Measurements from ENCODE around the gene YBX3. TPM values are rescaled to one million over a fixed set of nuclear protein-coding genes. Genes with fewer than 3 reads are reported as not detected.

The YBX3 gene
- total and polyA plus RNA-seq, 7 experiments from 2014 or later, result 4.5 to 162 (median 6.4) TPM

DNA sequence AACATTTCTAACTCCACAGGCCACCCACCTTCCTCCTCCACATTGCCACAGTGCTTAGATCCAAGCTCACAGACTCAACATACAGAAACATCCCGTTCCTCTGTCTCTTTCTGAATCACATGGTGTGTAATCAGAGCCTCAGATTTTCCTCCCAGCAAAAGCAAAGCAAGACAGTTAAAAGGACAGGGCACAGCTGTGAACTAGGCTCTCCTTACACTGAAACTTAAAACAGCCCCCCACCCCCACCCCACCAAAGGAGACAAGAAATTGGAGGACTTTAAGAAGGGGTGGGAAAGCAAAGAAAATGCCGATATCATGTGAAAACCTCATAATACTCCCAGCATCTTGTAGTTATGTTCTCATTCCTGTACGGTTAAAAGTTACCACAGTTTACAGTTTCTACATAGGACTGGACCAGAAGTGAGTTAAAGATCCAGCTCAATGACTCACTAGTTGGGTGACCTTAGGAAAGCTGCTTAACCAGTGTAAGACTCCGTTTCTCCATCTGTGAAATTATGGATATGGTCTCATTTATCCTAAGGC, 4.8 kb downstream of the YBX3 start:
- ATAC-seq (no peak), DNase-seq (no peak)
- Mint-ChIP-seq H3K9me3 (no peaks in the 10 kb centered on the region), H3K27me3 (peaks cover 0 to 53% (median 28%) of the 10 kb centered on the region in 5 donors), H3K4me1 (peaks cover 23 to 49% (median 32%) of the 10 kb centered on the region in 7 donors), H3K27ac (no peak overlapping the region), H3K36me3 (peaks cover 0 to 15% (median 0%) of the 10 kb centered on the region in 5 donors), H3K4me3 (no peak overlapping the region)
- intact Hi-C loops (cut with micrococcal nuclease), result no loop called here
- no peaks in the 10 kb centered on the region for H3K9me3 ChIP-seq (ENCODE audit: control insufficient read depth in 2 of 3, low read length in 3 of 3)
- H3K4me3 ChIP-seq (ENCODE audit: low read length), result no peak overlapping the region
- H3K4me1 ChIP-seq (ENCODE audit: control insufficient read depth in 2 of 2, insufficient read depth in 2 of 2, low read length in 2 of 2), result peaks cover 17 to 22% of the 10 kb centered on the region in 2 donors
- CTCF ChIA-PET, result no interaction called here
- POLR2A ChIA-PET, result no interaction called here
- H3K27ac ChIP-seq (ENCODE audit: low read depth, low read length), result no peak overlapping the region
- H3K27me3 ChIP-seq (ENCODE audit: control insufficient read depth in 2 of 2, insufficient read depth in 2 of 2, low read length in 2 of 2), result no peaks in the 10 kb centered on the region
- H3K36me3 ChIP-seq (ENCODE audit: control insufficient read depth in 2 of 3, insufficient read depth in 3 of 3, low read length in 3 of 3), result peaks cover 0 to 5% (median 0%) of the 10 kb centered on the region in 3 experiments

DNA sequence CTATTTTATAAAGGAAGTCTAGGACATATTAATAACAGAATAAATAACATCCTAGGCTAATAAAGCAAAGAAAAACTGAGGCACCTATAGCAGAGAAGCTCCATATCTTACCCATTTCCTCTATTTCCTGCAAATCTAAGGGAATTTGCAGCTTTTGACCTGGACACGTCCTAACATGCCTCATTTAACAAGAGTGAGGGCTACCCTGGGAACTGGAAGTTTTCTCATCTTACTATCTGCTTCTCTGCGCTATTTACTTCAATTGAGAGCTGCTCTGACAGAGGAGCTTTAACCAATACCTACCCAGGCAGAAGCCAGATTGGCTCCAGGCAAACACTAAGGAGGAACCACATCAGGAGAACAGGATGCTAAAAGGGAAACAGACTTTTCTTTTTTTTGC, 5.7 kb downstream of the YBX3 start:
- no peak overlapping the region for H3K4me3 ChIP-seq (ENCODE audit: low read length)
- peaks cover 0 to 19% (median 0%) of the 10 kb centered on the region in 5 donors for H3K36me3 Mint-ChIP-seq
- no peaks in the 10 kb centered on the region for H3K9me3 ChIP-seq (ENCODE audit: control insufficient read depth in 2 of 3, low read length in 3 of 3)
- ChIA-PET POLR2A (no interaction called here), CTCF (no interaction called here)
- intact Hi-C loops (cut with micrococcal nuclease), result no loop called here
- DNase-seq (no peak), ATAC-seq (no peak)
- H3K27ac Mint-ChIP-seq, result no peak overlapping the region
- H3K27me3 ChIP-seq (ENCODE audit: control insufficient read depth in 2 of 2, insufficient read depth in 2 of 2, low read length in 2 of 2), result no peaks in the 10 kb centered on the region
- H3K27ac ChIP-seq (ENCODE audit: low read depth, low read length), result no peak overlapping the region
- H3K4me3 Mint-ChIP-seq, result no peak overlapping the region
- H3K36me3 ChIP-seq (ENCODE audit: control insufficient read depth in 2 of 3, insufficient read depth in 3 of 3, low read length in 3 of 3), result peaks cover 0 to 5% (median 0%) of the 10 kb centered on the region in 3 experiments
- H3K4me1 ChIP-seq (ENCODE audit: control insufficient read depth in 2 of 2, insufficient read depth in 2 of 2, low read length in 2 of 2), result peaks cover 17 to 22% of the 10 kb centered on the region in 2 donors
- peaks cover 0 to 55% (median 28%) of the 10 kb centered on the region in 5 donors for H3K27me3 Mint-ChIP-seq
- H3K9me3 Mint-ChIP-seq, result no peaks in the 10 kb centered on the region
- peaks cover 21 to 48% (median 30%) of the 10 kb centered on the region in 7 donors for H3K4me1 Mint-ChIP-seq

DNA sequence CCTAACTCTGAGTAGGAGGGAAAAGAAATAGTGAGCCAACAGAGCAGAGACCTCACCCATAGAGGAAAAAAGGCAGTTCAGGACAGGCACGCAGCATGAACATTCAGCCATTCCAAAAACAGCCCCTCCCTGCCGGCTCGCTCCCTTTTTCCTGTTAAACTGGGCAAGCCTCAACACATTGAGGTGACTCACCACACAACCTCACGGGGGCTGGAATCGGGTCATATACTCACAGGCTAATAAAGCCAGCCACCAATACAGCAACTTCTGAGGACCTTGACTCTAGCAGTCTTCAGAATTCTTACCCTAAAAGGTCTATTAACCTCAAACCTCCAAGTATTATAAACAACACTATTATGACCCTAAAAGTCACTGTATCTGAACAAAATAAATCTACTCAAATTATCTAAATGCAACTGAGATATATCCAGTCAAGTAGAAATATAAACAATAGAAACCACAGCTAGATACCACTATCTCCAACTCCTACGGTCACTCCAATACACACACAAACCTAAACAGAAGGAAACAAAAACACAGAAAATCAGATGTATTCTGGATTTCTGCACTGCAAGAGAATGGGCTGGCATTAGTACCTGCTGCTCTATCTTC, 6.3 kb downstream of the YBX3 start:
- H3K27ac ChIP-seq (ENCODE audit: low read depth, low read length), result no peak overlapping the region
- H3K4me1 ChIP-seq (ENCODE audit: control insufficient read depth in 2 of 2, insufficient read depth in 2 of 2, low read length in 2 of 2), result peaks cover 17 to 22% of the 10 kb centered on the region in 2 donors
- DNase-seq (no peak), ATAC-seq (no peak)
- Mint-ChIP-seq H3K4me1 (peaks cover 16 to 42% (median 24%) of the 10 kb centered on the region in 7 donors), H3K36me3 (peaks cover 0 to 20% (median 0%) of the 10 kb centered on the region in 5 donors), H3K27me3 (peaks cover 0 to 51% (median 22%) of the 10 kb centered on the region in 5 donors), H3K27ac (no peak overlapping the region), H3K4me3 (no peak overlapping the region), H3K9me3 (no peaks in the 10 kb centered on the region)
- ChIA-PET CTCF (no interaction called here), POLR2A (no interaction called here)
- intact Hi-C loops (cut with micrococcal nuclease), result no loop called here
- peaks cover 0 to 5% (median 0%) of the 10 kb centered on the region in 3 experiments for H3K36me3 ChIP-seq (ENCODE audit: control insufficient read depth in 2 of 3, insufficient read depth in 3 of 3, low read length in 3 of 3)
- H3K9me3 ChIP-seq (ENCODE audit: control insufficient read depth in 2 of 3, low read length in 3 of 3), result no peaks in the 10 kb centered on the region
- no peaks in the 10 kb centered on the region for H3K27me3 ChIP-seq (ENCODE audit: control insufficient read depth in 2 of 2, insufficient read depth in 2 of 2, low read length in 2 of 2)
- no peak overlapping the region for H3K4me3 ChIP-seq (ENCODE audit: low read length)

DNA sequence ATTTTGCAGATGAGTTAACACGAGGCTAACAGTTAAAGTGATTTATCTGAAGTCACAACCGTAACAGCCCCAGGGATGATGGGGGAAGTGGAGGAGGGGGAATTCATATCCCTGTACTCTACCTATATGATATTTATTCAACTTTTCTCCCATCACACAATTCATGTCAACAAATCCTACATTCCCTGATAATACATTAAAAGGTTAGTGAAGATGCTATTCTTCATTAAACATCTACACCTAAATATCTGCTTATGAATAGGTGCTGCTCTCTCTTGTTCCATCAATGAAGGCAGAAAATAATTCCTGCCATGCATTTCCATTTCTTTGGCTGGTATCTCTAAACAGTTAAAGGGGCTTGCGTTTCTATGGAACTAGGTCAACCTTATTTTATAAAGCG, 6.8 kb downstream of the YBX3 start:
- H3K27me3 ChIP-seq (ENCODE audit: control insufficient read depth in 2 of 2, insufficient read depth in 2 of 2, low read length in 2 of 2), result no peaks in the 10 kb centered on the region
- peaks cover 0 to 5% (median 0%) of the 10 kb centered on the region in 3 experiments for H3K36me3 ChIP-seq (ENCODE audit: control insufficient read depth in 2 of 3, insufficient read depth in 3 of 3, low read length in 3 of 3)
- H3K27ac Mint-ChIP-seq, result no peak overlapping the region
- H3K4me1 ChIP-seq (ENCODE audit: control insufficient read depth in 2 of 2, insufficient read depth in 2 of 2, low read length in 2 of 2), result peaks cover 13 to 18% of the 10 kb centered on the region in 2 donors
- intact Hi-C loops (cut with micrococcal nuclease), result no loop called here
- no peak overlapping the region for H3K4me3 Mint-ChIP-seq
- H3K4me1 Mint-ChIP-seq, result peaks cover 14 to 39% (median 20%) of the 10 kb centered on the region in 7 donors
- ChIA-PET POLR2A (no interaction called here), CTCF (no interaction called here)
- ATAC-seq (no peak), DNase-seq (no peak)
- peaks cover 0 to 51% (median 21%) of the 10 kb centered on the region in 5 donors for H3K27me3 Mint-ChIP-seq
- H3K9me3 Mint-ChIP-seq, result no peaks in the 10 kb centered on the region
- H3K36me3 Mint-ChIP-seq, result peaks cover 0 to 20% (median 0%) of the 10 kb centered on the region in 5 donors
- H3K4me3 ChIP-seq (ENCODE audit: low read length), result no peak overlapping the region
- no peaks in the 10 kb centered on the region for H3K9me3 ChIP-seq (ENCODE audit: control insufficient read depth in 2 of 3, low read length in 3 of 3)
- H3K27ac ChIP-seq (ENCODE audit: low read depth, low read length), result no peak overlapping the region

DNA sequence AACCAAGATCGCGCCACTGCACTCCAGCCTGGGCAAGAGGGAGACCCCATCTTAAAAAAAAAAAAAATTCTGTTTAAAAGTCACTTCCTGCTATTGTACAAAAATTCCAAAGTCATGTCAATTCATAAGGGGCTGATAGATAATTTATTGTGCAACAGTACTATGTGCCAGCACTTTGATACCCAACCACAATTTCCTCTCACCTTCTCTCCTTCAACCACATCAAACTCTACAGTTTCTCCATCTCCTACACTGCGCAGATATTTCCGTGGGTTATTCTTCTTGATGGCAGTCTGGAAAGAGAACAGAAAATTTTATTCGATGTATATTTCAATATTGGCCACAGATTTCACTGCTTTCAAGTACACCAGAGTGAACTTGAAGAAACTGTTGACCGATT, 7.6 kb downstream of the YBX3 start:
- POLR2A ChIA-PET, result no interaction called here
- H3K27ac Mint-ChIP-seq, result peak overlapping the region in 2 of 9 donors; percentile 35 to 73
- CTCF ChIA-PET, result no interaction called here

DNA sequence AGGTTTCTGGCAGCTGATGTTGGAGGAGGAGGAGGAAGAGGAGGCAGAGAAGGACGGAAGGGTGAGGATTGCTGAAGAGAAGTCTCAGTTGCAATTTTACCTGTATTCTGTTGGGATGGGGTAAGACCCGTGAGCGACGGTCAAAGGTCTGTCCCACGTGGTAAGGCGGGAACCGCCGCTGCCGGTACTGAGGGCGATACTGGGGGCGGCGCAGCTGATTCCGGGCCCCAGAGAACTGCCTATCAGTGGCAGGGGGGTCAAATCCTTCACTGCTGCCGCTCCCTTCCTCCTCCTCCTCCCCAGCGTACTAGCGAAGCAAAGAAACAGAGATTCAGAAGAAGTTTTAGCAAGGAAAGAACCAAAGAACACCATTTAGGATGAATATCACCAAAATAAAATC, 13.3 kb downstream of the YBX3 start:
- H3K4me3 ChIP-seq (ENCODE audit: low read length), result no peak overlapping the region
- H3K27me3 ChIP-seq (ENCODE audit: control insufficient read depth in 2 of 2, insufficient read depth in 2 of 2, low read length in 2 of 2), result no peaks in the 10 kb centered on the region
- peak; percentile 18 for ATAC-seq
- Mint-ChIP-seq H3K27me3 (peaks cover 0 to 16% (median 0%) of the 10 kb centered on the region in 5 donors), H3K4me1 (peaks cover 0 to 2% (median 0%) of the 10 kb centered on the region in 7 donors), H3K27ac (no peak overlapping the region), H3K36me3 (peaks cover 0 to 28% (median 5%) of the 10 kb centered on the region in 5 donors), H3K9me3 (no peaks in the 10 kb centered on the region), H3K4me3 (no peak overlapping the region)
- H3K9me3 ChIP-seq (ENCODE audit: control insufficient read depth in 2 of 3, low read length in 3 of 3), result no peaks in the 10 kb centered on the region
- H3K27ac ChIP-seq (ENCODE audit: low read depth, low read length), result no peak overlapping the region
- no peaks in the 10 kb centered on the region for H3K4me1 ChIP-seq (ENCODE audit: control insufficient read depth in 2 of 2, insufficient read depth in 2 of 2, low read length in 2 of 2)
- intact Hi-C loops (cut with micrococcal nuclease), result no loop called here
- POLR2A ChIA-PET, result no interaction called here
- CTCF ChIA-PET, result no interaction called here
- no peak for DNase-seq
- peaks cover 0 to 5% (median 4%) of the 10 kb centered on the region in 3 experiments for H3K36me3 ChIP-seq (ENCODE audit: control insufficient read depth in 2 of 3, insufficient read depth in 3 of 3, low read length in 3 of 3)

More for the DNA sequence above, 7.6 kb downstream of the YBX3 start:
- Histone ChIP-seq H3K4me3 (ENCODE audit: low read length) (no peak overlapping the region), H3K4me1 (ENCODE audit: control insufficient read depth in 2 of 2, insufficient read depth in 2 of 2, low read length in 2 of 2) (peaks cover 9 to 10% of the 10 kb centered on the region in 2 donors), H3K9me3 (ENCODE audit: control insufficient read depth in 2 of 3, low read length in 3 of 3) (no peaks in the 10 kb centered on the region), H3K27ac (ENCODE audit: low read depth, low read length) (no peak overlapping the region), H3K27me3 (ENCODE audit: control insufficient read depth in 2 of 2, insufficient read depth in 2 of 2, low read length in 2 of 2) (no peaks in the 10 kb centered on the region), H3K36me3 (ENCODE audit: control insufficient read depth in 2 of 3, insufficient read depth in 3 of 3, low read length in 3 of 3) (peaks cover 0 to 5% (median 0%) of the 10 kb centered on the region in 3 experiments)
- Mint-ChIP-seq H3K9me3 (no peaks in the 10 kb centered on the region), H3K36me3 (peaks cover 0 to 18% (median 0%) of the 10 kb centered on the region in 5 donors), H3K27me3 (peaks cover 0 to 43% (median 21%) of the 10 kb centered on the region in 5 donors), H3K4me1 (peaks cover 9 to 32% (median 15%) of the 10 kb centered on the region in 7 donors), H3K4me3 (peak overlapping the region in 7 of 10 donors; percentile 12 to 69 (median 39))
- intact Hi-C loops (cut with micrococcal nuclease), result no loop called here
- ATAC-seq (peak; percentile 81), DNase-seq (peak in 7 of 9 donors; percentile 15 to 53 (median 46))
